PC-3 (cell line): ENCODE data around the gene EVPL.

Experiments
- CTCF ChIP-seq: fragments of 300-600 bp; sonication (generic); conservative IDR thresholded peaks from 2 replicates; pipeline ENCODE4 v1.5.1; 2017; ENCODE audit warnings: antibody characterized with exemption, low read depth, mild to moderate bottlenecking, low read length
- EZH2 ChIP-seq: fragments of 300-600 bp; sonication (generic); IDR thresholded peaks from one replicate; pipeline ENCODE4 v1.6.1; 2017; ENCODE audit warnings: antibody characterized with exemption, mild to moderate bottlenecking, low read length; ENCODE audit not compliant: unreplicated experiment

GRCh38 chr17:76056882-76057281 is 29.8 kb upstream of the EVPL start:
- TF ChIP-seq CTCF (peak; percentile 46; the same call in 1 of the 2 replicates), EZH2 (no peak)
